Measurements from ENCODE around the gene CHST8.

CHST8 gene

GRCh38 chr19:33604651-33605050 is 17.1 kb upstream of the CHST8 start:
- TF ChIP-seq POLR2AphosphoS5 (IDR thresholded peaks at IDR 0.05; ENCODE audit: low read depth, low read length): no peak

GRCh38 chr19:33606556-33606955 is 15.2 kb upstream of the CHST8 start:
- TF ChIP-seq TAF1 (IDR thresholded peaks at IDR 0.05; ENCODE audit: borderline replicate concordance, insufficient read depth, low read length): no peak
- no peak for TF ChIP-seq SIN3A (IDR thresholded peaks at IDR 0.05; ENCODE audit: borderline replicate concordance, insufficient read depth, low read length)

GRCh38 chr19:33609353-33609752 is 12.4 kb upstream of the CHST8 start:
- TF ChIP-seq SIN3A (IDR thresholded peaks at IDR 0.05; ENCODE audit: borderline replicate concordance, insufficient read depth, low read length): no peak
- TF ChIP-seq POLR2AphosphoS5 (IDR thresholded peaks at IDR 0.05; ENCODE audit: low read depth, low read length): no peak
- no peak for TF ChIP-seq TAF1 (IDR thresholded peaks at IDR 0.05; ENCODE audit: borderline replicate concordance, insufficient read depth, low read length)
- TF ChIP-seq FOXP2 (optimal IDR thresholded peaks at IDR 0.05; ENCODE audit: borderline replicate concordance, extremely low read depth, extremely low read length, insufficient read depth): no peak
- TF ChIP-seq REST (IDR thresholded peaks at IDR 0.05; ENCODE audit: insufficient read depth in 1 of 2, low read depth in 2 of 2, low read length in 2 of 2): no peak

- TF ChIP-seq SIN3A (IDR thresholded peaks at IDR 0.05; ENCODE audit: borderline replicate concordance, insufficient read depth, low read length): no peak
- no peak for TF ChIP-seq REST (IDR thresholded peaks at IDR 0.05; ENCODE audit: insufficient read depth in 1 of 2, low read depth in 2 of 2, low read length in 2 of 2)
- TF ChIP-seq TAF1 (IDR thresholded peaks at IDR 0.05; ENCODE audit: borderline replicate concordance, insufficient read depth, low read length): no peak
- TF ChIP-seq POLR2AphosphoS5 (IDR thresholded peaks at IDR 0.05; ENCODE audit: low read depth, low read length): no peak
- no peak for TF ChIP-seq FOXP2 (optimal IDR thresholded peaks at IDR 0.05; ENCODE audit: borderline replicate concordance, extremely low read depth, extremely low read length, insufficient read depth)
These were observed 11.2 kb upstream of the CHST8 start for GRCh38 chr19:33610588-33610987.

- TF ChIP-seq SIN3A (IDR thresholded peaks at IDR 0.05; ENCODE audit: borderline replicate concordance, insufficient read depth, low read length): no peak
- TF ChIP-seq POLR2AphosphoS5 (IDR thresholded peaks at IDR 0.05; ENCODE audit: low read depth, low read length): no peak
- TF ChIP-seq REST (IDR thresholded peaks at IDR 0.05; ENCODE audit: insufficient read depth in 1 of 2, low read depth in 2 of 2, low read length in 2 of 2): no peak
- TF ChIP-seq TAF1 (IDR thresholded peaks at IDR 0.05; ENCODE audit: borderline replicate concordance, insufficient read depth, low read length): no peak
- TF ChIP-seq FOXP2 (optimal IDR thresholded peaks at IDR 0.05; ENCODE audit: borderline replicate concordance, extremely low read depth, extremely low read length, insufficient read depth): no peak
These were observed 8.7 kb upstream of the CHST8 start for GRCh38 chr19:33612928-33613619.

- TF ChIP-seq SIN3A (IDR thresholded peaks at IDR 0.05; ENCODE audit: borderline replicate concordance, insufficient read depth, low read length): no peak
- no peak for TF ChIP-seq POLR2AphosphoS5 (IDR thresholded peaks at IDR 0.05; ENCODE audit: low read depth, low read length)
These were observed 8.1 kb upstream of the CHST8 start for GRCh38 chr19:33613620-33614000.

- TF ChIP-seq TAF1 (IDR thresholded peaks at IDR 0.05; ENCODE audit: borderline replicate concordance, insufficient read depth, low read length): no peak
- no peak for TF ChIP-seq POLR2AphosphoS5 (IDR thresholded peaks at IDR 0.05; ENCODE audit: low read depth, low read length)
- no peak for TF ChIP-seq REST (IDR thresholded peaks at IDR 0.05; ENCODE audit: insufficient read depth in 1 of 2, low read depth in 2 of 2, low read length in 2 of 2)
- no peak for TF ChIP-seq SIN3A (IDR thresholded peaks at IDR 0.05; ENCODE audit: borderline replicate concordance, insufficient read depth, low read length)
- TF ChIP-seq FOXP2 (optimal IDR thresholded peaks at IDR 0.05; ENCODE audit: borderline replicate concordance, extremely low read depth, extremely low read length, insufficient read depth): no peak
These were observed 5.4 kb upstream of the CHST8 start for GRCh38 chr19:33616346-33616745.
